Measurements from ENCODE around the gene TYMS. TPM values are rescaled to one million over a fixed set of nuclear protein-coding genes. Genes with fewer than 3 reads are reported as not detected.

Gene TYMS
- total and polyA plus RNA-seq, 2 donors from 2014 or later = 6.0 to 10.2 TPM

DNA sequence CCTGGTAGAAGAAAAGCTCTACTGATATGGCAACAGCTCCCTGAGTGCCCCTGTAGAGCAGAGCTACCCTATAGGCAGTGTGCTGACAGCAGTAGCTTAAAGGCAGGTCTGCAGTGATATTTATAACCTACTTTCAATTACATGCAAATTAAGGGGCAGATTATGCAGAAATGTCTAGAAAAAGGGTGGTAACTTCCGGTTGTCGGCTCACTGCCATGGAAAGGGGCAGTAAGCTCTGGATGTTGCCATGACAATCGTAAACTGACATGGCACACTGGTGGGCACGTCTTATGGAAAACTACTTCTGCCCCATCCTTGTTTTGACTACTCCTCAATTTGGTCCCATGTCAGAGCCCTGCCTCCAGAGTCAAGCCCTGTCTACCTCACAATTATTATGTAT lies 2.9 kb upstream of the TYMS start:
- H3K27ac ChIP-seq (ENCODE audit: low read depth in 2 of 2, low read length in 2 of 2) = no peak overlapping the region
- TF ChIP-seq, protein P1, sequence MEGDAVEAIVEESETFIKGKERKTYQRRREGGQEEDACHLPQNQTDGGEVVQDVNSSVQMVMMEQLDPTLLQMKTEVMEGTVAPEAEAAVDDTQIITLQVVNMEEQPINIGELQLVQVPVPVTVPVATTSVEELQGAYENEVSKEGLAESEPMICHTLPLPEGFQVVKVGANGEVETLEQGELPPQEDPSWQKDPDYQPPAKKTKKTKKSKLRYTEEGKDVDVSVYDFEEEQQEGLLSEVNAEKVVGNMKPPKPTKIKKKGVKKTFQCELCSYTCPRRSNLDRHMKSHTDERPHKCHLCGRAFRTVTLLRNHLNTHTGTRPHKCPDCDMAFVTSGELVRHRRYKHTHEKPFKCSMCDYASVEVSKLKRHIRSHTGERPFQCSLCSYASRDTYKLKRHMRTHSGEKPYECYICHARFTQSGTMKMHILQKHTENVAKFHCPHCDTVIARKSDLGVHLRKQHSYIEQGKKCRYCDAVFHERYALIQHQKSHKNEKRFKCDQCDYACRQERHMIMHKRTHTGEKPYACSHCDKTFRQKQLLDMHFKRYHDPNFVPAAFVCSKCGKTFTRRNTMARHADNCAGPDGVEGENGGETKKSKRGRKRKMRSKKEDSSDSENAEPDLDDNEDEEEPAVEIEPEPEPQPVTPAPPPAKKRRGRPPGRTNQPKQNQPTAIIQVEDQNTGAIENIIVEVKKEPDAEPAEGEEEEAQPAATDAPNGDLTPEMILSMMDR (IDR thresholded peaks at IDR 0.05; ENCODE audit: borderline replicate concordance, extremely low read depth, insufficient read depth) = no peak
- H3K4me3 ChIP-seq (ENCODE audit: low read length in 3 of 3) = no peak overlapping the region
- H3K36me3 ChIP-seq (ENCODE audit: control insufficient read depth in 2 of 3, insufficient read depth in 3 of 3, low read length in 3 of 3) = no peaks in the 10 kb centered on the region
- no peak for FAIRE-seq
- H3K4me1 ChIP-seq (ENCODE audit: control insufficient read depth in 2 of 3, insufficient read depth in 2 of 3, low read depth in 1 of 3, low read length in 3 of 3) = peaks cover 0 to 3% (median 0%) of the 10 kb centered on the region in 3 donors
- no peak for DNase-seq
- no peak overlapping the region for H3K9ac ChIP-seq (ENCODE audit: low read length in 3 of 3)
- intact Hi-C loops (cut with DNase I) = no loop called here
- no peaks in the 10 kb centered on the region for H3K27me3 ChIP-seq (ENCODE audit: control insufficient read depth, insufficient read depth, low read length)
- no peaks in the 10 kb centered on the region for H3K9me3 ChIP-seq (ENCODE audit: control insufficient read depth in 2 of 3, insufficient read depth in 1 of 3, low read length in 3 of 3)

DNA sequence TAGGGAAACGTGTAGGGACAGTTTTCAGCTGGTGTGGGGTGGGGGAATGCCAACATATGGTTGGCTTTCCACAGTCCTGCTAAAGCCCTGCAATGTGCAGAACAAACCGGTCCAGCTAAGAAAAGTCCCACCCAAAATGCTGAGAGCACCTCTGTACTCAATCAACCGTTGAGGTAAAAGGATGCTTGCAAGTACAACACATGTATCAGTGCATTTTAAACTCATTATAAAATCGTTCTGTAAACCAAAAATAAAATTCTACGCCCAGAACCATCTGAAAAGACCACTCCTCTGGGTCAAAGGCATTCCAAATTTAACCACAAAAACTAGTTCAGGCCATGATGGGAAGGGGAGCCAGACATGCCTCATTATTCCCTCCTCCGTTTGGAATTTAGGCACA lies 2.0 kb upstream of the TYMS start:
- no peaks in the 10 kb centered on the region for H3K27me3 ChIP-seq (ENCODE audit: control insufficient read depth, insufficient read depth, low read length)
- H3K4me1 ChIP-seq (ENCODE audit: control insufficient read depth in 2 of 3, insufficient read depth in 2 of 3, low read depth in 1 of 3, low read length in 3 of 3) = peaks cover 0 to 3% (median 0%) of the 10 kb centered on the region in 3 donors
- H3K36me3 ChIP-seq (ENCODE audit: control insufficient read depth in 2 of 3, insufficient read depth in 3 of 3, low read length in 3 of 3) = no peaks in the 10 kb centered on the region
- H3K4me3 ChIP-seq (ENCODE audit: low read length in 3 of 3) = no peak overlapping the region
- H3K9me3 ChIP-seq (ENCODE audit: control insufficient read depth in 2 of 3, insufficient read depth in 1 of 3, low read length in 3 of 3) = no peaks in the 10 kb centered on the region
- no peak overlapping the region for H3K9ac ChIP-seq (ENCODE audit: low read length in 3 of 3)
- no peak for DNase-seq
- TF ChIP-seq, protein P1 (IDR thresholded peaks at IDR 0.05; ENCODE audit: borderline replicate concordance, extremely low read depth, insufficient read depth) = no peak
- H3K27ac ChIP-seq (ENCODE audit: low read depth in 2 of 2, low read length in 2 of 2) = no peak overlapping the region
- intact Hi-C loops (cut with DNase I) = no loop called here
- no peak for FAIRE-seq

DNA sequence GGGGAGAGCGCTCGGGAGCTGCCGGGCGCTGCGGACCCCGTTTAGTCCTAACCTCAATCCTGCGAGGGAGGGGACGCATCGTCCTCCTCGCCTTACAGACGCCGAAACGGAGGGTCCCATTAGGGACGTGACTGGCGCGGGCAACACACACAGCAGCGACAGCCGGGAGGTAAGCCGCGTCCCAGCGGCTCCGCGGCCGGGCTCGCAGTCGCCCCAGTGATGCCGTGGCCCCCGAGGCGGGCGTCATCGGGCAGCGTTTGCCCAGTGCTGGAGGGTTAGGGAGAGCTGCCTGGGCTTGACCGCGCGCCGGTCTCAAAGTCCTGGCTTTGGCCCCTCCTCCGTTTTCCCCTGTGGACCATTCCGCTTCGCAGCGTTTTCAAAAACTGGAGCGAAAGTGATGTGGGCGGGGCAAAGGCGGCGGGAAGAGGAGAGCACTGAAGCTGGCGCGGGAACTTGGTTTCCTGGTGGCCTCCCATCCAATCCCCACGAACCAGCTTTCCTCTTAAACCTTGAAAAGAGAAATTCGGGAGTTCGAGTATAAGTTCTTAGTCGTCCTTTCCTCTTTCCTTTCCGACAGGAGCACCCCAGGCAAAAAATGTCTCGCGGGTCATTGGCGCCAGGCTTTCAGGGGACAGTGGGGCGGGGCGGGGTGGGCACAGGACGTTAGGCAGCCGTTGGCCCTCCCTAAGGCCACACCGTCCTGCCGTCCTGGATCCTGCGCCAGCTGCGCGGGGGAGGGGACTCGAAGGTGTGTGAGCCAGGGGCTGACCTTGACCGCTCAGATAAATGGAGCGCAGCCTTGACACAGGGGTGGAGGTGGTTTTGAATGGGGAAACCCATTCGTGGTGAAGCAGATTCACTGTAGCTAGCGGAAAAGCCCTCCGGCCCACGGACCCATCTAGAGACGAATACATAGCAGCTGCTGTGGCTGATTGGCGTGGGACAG lies 821 bp downstream of the TYMS start:
- FAIRE-seq (no peak), DNase-seq (peak; percentile 90 to 97 (median 93))

More for the DNA sequence above, 821 bp downstream of the TYMS start:
- intact Hi-C loops (cut with DNase I) = no loop called here
- Histone ChIP-seq H3K27me3 (ENCODE audit: control insufficient read depth, insufficient read depth, low read length) (no peaks in the 10 kb centered on the region), H3K36me3 (ENCODE audit: control insufficient read depth in 2 of 3, insufficient read depth in 3 of 3, low read length in 3 of 3) (no peaks in the 10 kb centered on the region), H3K4me1 (ENCODE audit: control insufficient read depth in 2 of 3, insufficient read depth in 2 of 3, low read depth in 1 of 3, low read length in 3 of 3) (peaks cover 0 to 3% (median 0%) of the 10 kb centered on the region in 3 donors), H3K27ac (ENCODE audit: low read depth in 2 of 2, low read length in 2 of 2) (peak overlapping the region in 1 of 2 donors; percentile 67), H3K9me3 (ENCODE audit: control insufficient read depth in 2 of 3, insufficient read depth in 1 of 3, low read length in 3 of 3) (peaks cover 0 to 4% (median 0%) of the 10 kb centered on the region in 3 donors), H3K9ac (ENCODE audit: low read length in 3 of 3) (peak overlapping the region in 2 of 3 donors; percentile 47 to 55), H3K4me3 (ENCODE audit: low read length in 3 of 3) (peak overlapping the region; percentile 43 to 81 (median 69))
- TF ChIP-seq, protein P1 (IDR thresholded peaks at IDR 0.05; ENCODE audit: borderline replicate concordance, extremely low read depth, insufficient read depth) = no peak

Data from kidney (tissue), 14 donors.